HUES48 (cell line): ENCODE data around the gene GLOD4.
"Not testable (repeated sequence)": the region's sequence is repeated elsewhere in the genome, so short reads cannot be mapped to it uniquely, and the experiment has no call there.

ENCODE experiments used
- H3K27ac ChIP-seq: one replicate; pipeline ENCODE4 v1.7.0; 2013; ENCODE audit warnings: low read depth, low read length, inconsistent platforms
- H3K27me3 ChIP-seq: 2 replicates; pipeline ENCODE4 v1.6.1; 2013; ENCODE audit warnings: mild to moderate bottlenecking, low read length; ENCODE audit not compliant: control insufficient read depth, insufficient read depth
- H3K36me3 ChIP-seq: 2 replicates; pipeline ENCODE4 v1.6.1; 2013; ENCODE audit warnings: low read length; ENCODE audit not compliant: control insufficient read depth, insufficient read depth
- H3K4me1 ChIP-seq: 2 replicates; pipeline ENCODE4 v1.6.1; 2013; ENCODE audit warnings: mild to moderate bottlenecking, low read length; ENCODE audit not compliant: control insufficient read depth, insufficient read depth
- H3K4me3 ChIP-seq: 2 replicates; pipeline ENCODE4 v1.5.1; 2013; ENCODE audit warnings: mild to moderate bottlenecking, low read depth, low read length
- H3K9ac ChIP-seq: 2 replicates; pipeline ENCODE4 v1.6.1; 2013; ENCODE audit warnings: mild to moderate bottlenecking, low read depth, low read length, moderate library complexity
- H3K9me3 ChIP-seq: 2 replicates; pipeline ENCODE4 v1.6.1; 2013; ENCODE audit warnings: low read length; ENCODE audit not compliant: control insufficient read depth, insufficient read depth

Gene GLOD4

GRCh38 chr17:750431-751037 is 31.5 kb downstream of the GLOD4 start:
- H3K4me1 ChIP-seq = 0 out of 2 replicates have a peak, but pooled peaks cover 5% of the 10 kb centered on the region
- no peak overlapping the region for H3K9ac ChIP-seq
- peaks cover 34% of the 10 kb centered on the region for H3K36me3 ChIP-seq
- H3K27ac ChIP-seq = no peak overlapping the region
- H3K27me3 ChIP-seq = no peaks in the 10 kb centered on the region
- peaks cover 5% of the 10 kb centered on the region for H3K9me3 ChIP-seq
- peak overlapping the region; percentile 91 for H3K4me3 ChIP-seq

GRCh38 chr17:749359-749758 is 32.7 kb downstream of the GLOD4 start:
- not testable (repeated sequence) for H3K9me3 ChIP-seq, H3K9ac ChIP-seq, H3K27ac ChIP-seq, H3K4me3 ChIP-seq, H3K4me1 ChIP-seq, H3K27me3 ChIP-seq
- H3K36me3 ChIP-seq = peaks cover 46% of the 10 kb centered on the region

GRCh38 chr17:748604-749003 is 33.5 kb downstream of the GLOD4 start:
- H3K9ac ChIP-seq, H3K27ac ChIP-seq, H3K4me3 ChIP-seq, H3K27me3 ChIP-seq, H3K4me1 ChIP-seq, H3K9me3 ChIP-seq: not testable (repeated sequence)
- H3K36me3 ChIP-seq = peaks cover 53% of the 10 kb centered on the region

- Histone ChIP-seq H3K36me3 (peaks cover 68% of the 10 kb centered on the region), H3K4me3 (no peak overlapping the region), H3K27ac (no peak overlapping the region), H3K9ac (no peak overlapping the region), H3K9me3 (peaks cover 5% of the 10 kb centered on the region), H3K4me1 (0 out of 2 replicates have a peak, but pooled peaks cover 5% of the 10 kb centered on the region), H3K27me3 (no peaks in the 10 kb centered on the region)
Observed at GRCh38 chr17:746783-747629, 35.1 kb downstream of the GLOD4 start.

- peaks cover 76% of the 10 kb centered on the region for H3K36me3 ChIP-seq
- no peaks in the 10 kb centered on the region for H3K27me3 ChIP-seq
- H3K27ac ChIP-seq = no peak overlapping the region
- 0 out of 2 replicates have a peak, but pooled peaks cover 5% of the 10 kb centered on the region for H3K4me1 ChIP-seq
- H3K9me3 ChIP-seq = peaks cover 5% of the 10 kb centered on the region
- H3K9ac ChIP-seq = no peak overlapping the region
- no peak overlapping the region for H3K4me3 ChIP-seq
Observed at GRCh38 chr17:746181-746580, 35.9 kb downstream of the GLOD4 start.

GRCh38 chr17:745406-745805 is 36.7 kb downstream of the GLOD4 start:
- no peak overlapping the region for H3K9ac ChIP-seq
- no peaks in the 10 kb centered on the region for H3K27me3 ChIP-seq
- H3K4me1 ChIP-seq = no peaks in the 10 kb centered on the region
- no peak overlapping the region for H3K4me3 ChIP-seq
- peaks cover 5% of the 10 kb centered on the region for H3K9me3 ChIP-seq
- peaks cover 84% of the 10 kb centered on the region for H3K36me3 ChIP-seq
- H3K27ac ChIP-seq = no peak overlapping the region

DNA sequence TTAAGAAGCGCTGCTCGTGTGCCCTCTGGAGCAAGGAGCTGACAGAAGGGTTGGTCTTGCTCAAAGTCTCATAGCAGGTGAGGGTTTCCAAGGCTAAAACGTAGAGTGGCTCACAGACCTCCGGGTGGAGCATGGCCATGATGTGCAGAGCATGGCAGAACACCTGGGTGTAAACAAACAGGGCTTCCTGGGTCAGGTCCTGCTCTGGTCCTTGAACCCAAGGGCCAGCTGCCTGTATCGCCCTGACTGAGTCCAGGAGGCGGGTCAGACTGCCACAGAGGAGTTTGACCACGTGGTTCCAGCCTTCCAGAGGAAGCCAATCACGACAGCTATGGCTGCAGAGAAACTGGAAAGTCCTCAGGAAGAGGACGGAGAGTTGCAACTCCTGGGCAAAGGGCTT is 37.1 kb downstream of the GLOD4 start:
- peaks cover 89% of the 10 kb centered on the region for H3K36me3 ChIP-seq
- no peak overlapping the region for H3K27ac ChIP-seq
- no peaks in the 10 kb centered on the region for H3K4me1 ChIP-seq
- no peak overlapping the region for H3K9ac ChIP-seq
- H3K9me3 ChIP-seq = peaks cover 5% of the 10 kb centered on the region
- H3K4me3 ChIP-seq = no peak overlapping the region
- no peaks in the 10 kb centered on the region for H3K27me3 ChIP-seq

DNA sequence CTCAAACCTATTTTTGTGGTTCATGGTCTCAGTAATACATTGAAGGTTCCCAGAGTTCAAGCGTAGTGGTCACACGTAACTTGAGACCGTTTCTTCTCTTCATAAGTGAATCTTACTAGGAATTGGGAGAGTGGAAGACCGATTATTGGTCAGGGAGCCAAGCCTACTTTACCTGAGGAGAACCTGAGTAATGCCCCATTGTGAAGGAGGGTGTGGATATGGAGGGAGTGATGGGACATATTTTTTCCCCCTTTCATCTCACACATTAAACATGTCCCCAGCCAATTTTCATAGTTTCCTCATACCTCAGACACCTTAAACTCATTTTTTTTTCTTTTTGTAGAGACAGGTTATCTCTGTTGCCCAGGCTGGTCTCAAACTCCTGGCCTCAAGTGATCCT is 38.9 kb downstream of the GLOD4 start:
- Histone ChIP-seq H3K9ac (no peak overlapping the region), H3K4me3 (no peak overlapping the region), H3K9me3 (no peaks in the 10 kb centered on the region), H3K27ac (no peak overlapping the region), H3K4me1 (no peaks in the 10 kb centered on the region), H3K36me3 (peaks cover 89% of the 10 kb centered on the region), H3K27me3 (no peaks in the 10 kb centered on the region)

- Histone ChIP-seq H3K27ac (no peak overlapping the region), H3K9ac (no peak overlapping the region)
Observed at GRCh38 chr17:742147-742793, 39.8 kb downstream of the GLOD4 start.

GRCh38 chr17:740240-741017 is 41.7 kb downstream of the GLOD4 start:
- H3K27me3 ChIP-seq = no peaks in the 10 kb centered on the region
- H3K9ac ChIP-seq = no peak overlapping the region
- H3K9me3 ChIP-seq = no peaks in the 10 kb centered on the region
- H3K36me3 ChIP-seq = peaks cover 81% of the 10 kb centered on the region
- no peak overlapping the region for H3K27ac ChIP-seq
- no peaks in the 10 kb centered on the region for H3K4me1 ChIP-seq
- no peak overlapping the region for H3K4me3 ChIP-seq

More at GRCh38 chr17:742147-742793, 39.8 kb downstream of the GLOD4 start:
- Histone ChIP-seq H3K4me1 (no peaks in the 10 kb centered on the region), H3K36me3 (peaks cover 87% of the 10 kb centered on the region), H3K9me3 (no peaks in the 10 kb centered on the region), H3K27me3 (no peaks in the 10 kb centered on the region), H3K4me3 (no peak overlapping the region)
